Renal cortex interstitium (tissue), 15 donors: ENCODE data around the gene PVRIG. TPM values are rescaled to one million over a fixed set of nuclear protein-coding genes. Genes with fewer than 3 reads are reported as not detected.
A peak's percentile ranks its signal among the peaks of the same experiment; 100 is the strongest.
"Not testable (repeated sequence)": the region's sequence is repeated elsewhere in the genome, so short reads cannot be mapped to it uniquely, and the experiment has no call there.

Experiments
- DNase-seq, 11 donors: peaks; one replicate each; pipeline ENCODE4 v3.0.0-alpha.2; 2013; ENCODE audit warnings: low read depth in 9 of 11, low spot score in 4 of 11; ENCODE audit errors: extremely low read depth in 1 of 11
- long read RNA-seq, 16 experiments: transcript quantifications; one replicate each; lab custom pipeline, GENCODE V29; 2026
- polyA plus RNA-seq, 3 donors: library from polyadenylated mRNA; unstranded; fragments of 120-200 nt; gene quantifications; one replicate each; pipeline ENCODE4 v1.2.1, GENCODE V29; 2013; ENCODE audit not compliant: insufficient read length in 3 of 3

PVRIG gene
- 1 to 10 TPM; 2.2 to 6.6 (median 5.2) TPM for polyA plus RNA-seq
- long read RNA-seq, donor 1: 0 reads
- long read RNA-seq, donor 2: 0 reads
- long read RNA-seq, donor 3: 0 reads
- long read RNA-seq, donor 4: 0 reads
- long read RNA-seq, donor 5: 0 reads
- long read RNA-seq, donor 6: 0 reads
- long read RNA-seq, donor 7: 0 reads
- long read RNA-seq, donor 8: 0 reads
- long read RNA-seq, donor 9: 0 reads
- long read RNA-seq, donor 10: 0 reads
- long read RNA-seq, donor 11: 0 reads
- long read RNA-seq, donor 12: 0 reads
- long read RNA-seq, donor 13: 0 reads
- long read RNA-seq, donor 14: 0 reads
- long read RNA-seq, donor 15: 0 reads
- long read RNA-seq, donor 16: 0 reads

- not testable (repeated sequence) for DNase-seq
Observed at GRCh38 chr7:100219801-100220585, at the start of gene PVRIG. Gene PVRIG (plus strand): TSS chr7:100219949. CDS start chr7:100219971, 22 bp downstream.

DNA sequence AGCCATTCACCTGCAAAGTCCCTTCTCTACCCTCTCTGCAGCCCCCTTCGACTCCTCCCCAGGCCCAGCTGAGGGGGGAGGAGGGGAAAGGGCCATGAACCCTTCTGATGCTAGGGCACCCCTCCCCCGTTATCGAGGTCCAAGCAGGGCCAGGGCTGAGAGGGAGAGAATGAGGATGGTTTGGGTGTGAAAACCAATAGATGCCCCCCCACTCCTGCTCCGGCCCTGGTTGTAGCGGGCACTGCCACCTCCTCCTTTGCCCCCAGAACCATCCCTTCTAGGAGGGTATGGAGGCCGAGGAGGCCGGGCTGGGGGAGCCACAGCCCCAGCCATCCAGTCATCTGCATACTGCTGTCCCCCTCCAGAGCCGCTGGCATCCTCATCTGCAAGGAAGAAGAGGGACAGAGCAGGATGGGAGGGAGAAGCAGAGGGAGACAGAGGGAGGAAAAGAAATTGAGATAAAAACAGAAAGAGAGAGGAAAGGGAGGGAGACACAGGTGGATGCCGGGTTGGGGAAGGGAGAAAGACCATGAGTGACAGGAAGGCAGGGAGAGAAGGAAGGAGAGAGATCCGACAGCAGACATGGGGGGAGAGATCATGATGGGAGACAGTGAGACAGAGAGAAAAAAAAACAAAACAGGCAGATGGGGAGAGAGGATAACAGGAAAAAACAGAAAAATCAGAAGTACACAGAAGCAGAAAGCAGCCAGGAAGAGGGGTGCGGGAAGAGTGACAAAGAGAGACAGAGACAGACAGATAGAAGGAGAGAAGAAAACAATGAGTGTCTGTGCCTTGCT lies 49.5 kb upstream of the PVRIG start:
- DNase-seq: no peak

- no peak for DNase-seq
Observed at GRCh38 chr7:100171087-100171681, 48.6 kb upstream of the PVRIG start.

DNA sequence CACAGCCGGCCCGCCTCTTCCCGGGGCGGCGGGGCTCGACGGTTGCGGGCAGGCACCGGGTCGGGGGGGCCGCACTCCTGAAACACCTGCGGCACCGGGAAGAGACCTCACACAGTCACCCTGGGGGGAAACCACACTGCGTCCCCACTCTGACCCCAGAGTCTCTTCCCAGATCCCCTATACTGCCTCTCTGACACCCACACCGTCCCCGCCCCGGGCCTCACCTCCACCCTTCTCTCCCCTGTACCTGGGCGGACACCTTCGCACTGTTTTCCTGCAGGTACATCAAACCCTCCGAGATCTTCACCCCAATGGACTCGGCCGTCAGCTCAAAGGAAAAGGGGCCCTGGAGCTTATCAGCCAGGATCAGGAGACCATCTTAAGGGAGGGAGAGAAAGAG lies 47.9 kb upstream of the PVRIG start:
- no peak for DNase-seq

DNA sequence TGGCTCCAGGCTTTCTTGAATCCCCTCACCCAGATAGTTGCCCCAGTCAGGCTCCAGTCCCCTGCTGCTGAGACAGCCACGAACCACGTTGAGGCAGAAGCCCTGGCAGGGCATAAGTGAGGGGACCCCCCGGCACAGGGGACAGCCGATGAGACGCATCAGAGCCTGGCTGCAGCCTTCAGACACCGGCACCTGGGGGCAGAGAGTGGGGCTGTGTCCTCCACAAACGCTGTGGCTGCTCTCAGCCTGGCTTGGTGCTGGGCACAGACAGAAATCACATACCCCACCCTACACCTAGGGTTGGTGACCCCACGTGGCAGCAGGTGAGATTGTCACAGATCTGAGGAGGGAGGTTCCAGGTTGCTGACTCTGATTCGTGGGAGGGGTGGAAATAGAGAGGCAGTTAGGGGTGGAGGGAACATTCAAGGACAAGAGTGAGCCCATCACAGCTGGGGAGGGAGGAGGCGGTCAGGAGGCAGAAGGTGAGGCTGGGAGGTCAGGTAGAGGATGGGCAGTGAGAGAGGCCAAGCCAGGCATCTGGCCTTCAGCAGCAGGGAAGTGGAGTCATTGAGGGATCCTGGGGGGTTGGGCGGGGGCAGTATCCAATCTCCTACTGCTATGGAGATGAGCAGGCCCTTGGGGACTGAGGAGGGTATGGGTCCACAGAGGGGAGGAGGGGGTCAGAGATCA lies 45.8 kb upstream of the PVRIG start:
- DNase-seq: no peak

GRCh38 chr7:100174582-100174981 lies 45.2 kb upstream of the PVRIG start:
- no peak for DNase-seq

GRCh38 chr7:100175296-100175935 lies 44.3 kb upstream of the PVRIG start:
- no peak for DNase-seq

DNA sequence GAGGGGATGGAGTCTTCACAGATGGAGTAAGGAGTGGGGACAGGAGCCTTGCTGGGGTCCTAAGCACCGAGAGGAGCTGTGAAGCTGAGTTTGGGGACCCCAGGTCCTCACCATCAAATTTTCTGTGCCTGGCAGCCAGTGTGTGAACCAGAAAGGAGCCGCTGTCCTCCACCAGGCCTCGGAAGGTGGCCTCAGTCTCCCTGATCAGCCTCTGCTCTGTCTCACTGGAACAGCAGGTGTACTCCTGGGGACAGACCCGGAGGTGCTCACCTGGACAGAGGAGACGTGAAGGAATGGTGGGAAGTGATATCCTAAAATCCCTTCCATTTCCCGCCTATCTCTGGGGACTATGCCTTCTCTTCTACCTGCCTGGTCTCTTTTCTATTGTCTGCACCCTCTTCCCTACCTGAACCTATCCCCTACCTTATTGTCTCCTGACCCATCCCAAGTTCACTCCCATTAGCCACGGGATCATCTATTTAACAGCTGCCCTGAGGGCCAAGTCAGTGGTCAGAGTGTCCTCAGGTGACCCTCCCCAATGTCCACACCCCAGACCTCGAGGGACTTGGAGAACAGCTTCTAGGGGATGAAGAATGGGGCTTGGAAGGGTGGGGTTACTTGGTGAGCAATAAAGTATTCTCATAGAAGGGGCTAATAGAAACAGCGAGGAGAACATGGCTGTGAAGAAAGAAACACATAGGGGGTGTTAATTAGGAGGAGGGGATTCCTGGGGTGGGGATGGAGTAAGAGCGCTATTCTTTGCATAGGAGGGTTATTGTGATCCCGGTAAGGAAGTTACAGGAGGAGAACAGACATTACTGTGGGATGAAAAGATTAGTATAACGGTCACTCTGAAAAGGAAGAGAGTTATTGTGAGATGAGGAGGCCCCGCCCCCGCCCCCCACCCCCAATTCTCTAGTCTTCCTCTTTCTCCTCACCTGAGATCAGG lies 43.4 kb upstream of the PVRIG start:
- no peak for DNase-seq

DNA sequence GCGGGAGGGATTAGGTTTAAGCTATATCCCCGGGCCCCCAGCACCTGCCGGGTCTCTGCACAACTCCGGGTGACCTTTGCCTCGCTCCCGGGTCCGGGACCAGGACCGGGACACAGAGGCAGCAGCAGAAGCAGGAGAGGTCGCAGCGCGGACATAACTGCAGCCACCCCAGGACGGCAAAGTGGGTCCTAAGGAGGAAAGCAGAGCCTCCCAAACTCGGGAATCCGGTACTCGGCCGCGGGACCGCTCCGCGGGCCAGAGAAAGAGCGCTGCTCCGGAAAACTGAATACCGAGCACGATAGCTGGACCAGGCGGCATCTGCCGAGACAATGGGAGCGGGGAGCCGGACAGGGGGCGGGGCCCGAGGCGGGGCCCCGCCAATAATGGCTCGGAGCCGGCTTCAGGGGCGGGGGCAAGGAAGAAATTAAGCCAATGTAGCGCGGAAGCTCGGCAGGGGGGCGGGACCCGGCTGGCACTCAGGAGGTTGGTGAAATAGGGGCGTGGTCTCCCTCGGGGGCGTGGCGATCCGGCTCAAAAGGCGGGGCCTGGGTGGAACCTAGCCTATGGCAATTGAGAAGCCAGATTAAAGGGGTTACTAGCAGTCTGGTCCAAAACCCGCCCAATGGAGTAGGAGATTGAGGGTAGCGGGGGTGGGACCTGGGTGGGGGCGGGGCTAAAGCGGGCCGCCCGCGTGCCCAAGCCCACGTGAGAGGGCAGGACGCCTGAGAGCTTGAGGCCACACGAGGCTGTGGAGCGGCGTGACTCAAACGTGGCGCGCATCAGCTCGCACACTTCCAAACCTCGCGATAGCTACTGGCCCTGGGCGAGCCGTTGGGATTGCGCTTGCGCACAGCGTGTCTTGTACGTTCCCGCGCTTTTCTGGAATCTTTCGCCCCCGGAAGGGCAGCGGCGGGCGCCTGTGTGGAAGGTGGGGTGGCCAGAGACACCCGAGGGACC lies 42.4 kb upstream of the PVRIG start, which contains the start of the genes GPC2 and STAG3:
Gene GPC2, minus strand, starts transcription at position 337 of the 957 bp plus-strand sequence. Its CDS starts 182 bp downstream, at position 155.
Gene STAG3, plus strand, starts transcription at position 874 of the 957 bp plus-strand sequence. CDS start 2,639 bp downstream, outside the sequence.
- peak; percentile 84 to 96 (median 93) for DNase-seq

GRCh38 chr7:100180084-100180483 lies 39.7 kb upstream of the PVRIG start:
- not testable (repeated sequence) for DNase-seq

- DNase-seq: not testable (repeated sequence)
Observed at GRCh38 chr7:100182616-100183015, 37.1 kb upstream of the PVRIG start.

DNA sequence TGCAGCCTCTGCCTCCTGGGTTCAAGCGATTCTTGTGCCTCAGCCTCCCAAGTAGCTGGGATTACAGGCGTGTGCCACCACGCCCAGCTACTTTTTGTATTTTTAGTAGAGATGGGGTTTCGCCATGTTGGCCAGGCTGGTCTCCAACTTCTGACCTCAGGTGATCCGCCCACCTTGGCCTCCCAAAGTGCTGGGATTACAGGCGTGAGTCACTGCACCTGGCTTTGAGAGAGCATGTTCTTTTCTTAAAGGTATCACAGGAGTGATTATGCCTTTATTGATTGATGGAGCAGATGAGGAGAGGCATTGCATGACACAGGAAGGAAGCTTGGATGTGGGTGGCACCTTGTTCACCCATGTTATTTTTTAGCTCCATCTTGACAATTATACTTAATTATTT lies 36.7 kb upstream of the PVRIG start:
- DNase-seq: not testable (repeated sequence)

GRCh38 chr7:100185726-100186125 lies 34.0 kb upstream of the PVRIG start:
- DNase-seq: no peak

DNA sequence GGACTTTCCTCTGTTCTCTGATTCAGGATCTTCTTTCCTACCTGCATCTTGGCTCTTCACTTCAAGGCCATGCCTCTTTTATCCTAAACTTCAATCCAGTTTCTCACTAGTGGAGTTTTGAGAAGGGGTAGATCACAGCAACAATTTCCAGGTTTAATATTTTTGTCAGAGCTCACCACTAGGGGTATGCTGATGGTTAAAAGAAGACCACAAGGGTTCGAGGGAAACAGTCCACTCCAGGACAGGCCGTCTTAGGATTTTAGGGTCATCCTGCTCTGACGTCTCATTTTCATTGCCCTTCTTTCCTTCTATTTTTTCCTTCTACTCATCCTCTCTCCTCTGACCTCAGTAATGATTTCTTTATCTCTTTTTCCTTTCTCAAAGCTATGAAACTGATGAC lies 30.7 kb upstream of the PVRIG start:
- DNase-seq: no peak

DNA sequence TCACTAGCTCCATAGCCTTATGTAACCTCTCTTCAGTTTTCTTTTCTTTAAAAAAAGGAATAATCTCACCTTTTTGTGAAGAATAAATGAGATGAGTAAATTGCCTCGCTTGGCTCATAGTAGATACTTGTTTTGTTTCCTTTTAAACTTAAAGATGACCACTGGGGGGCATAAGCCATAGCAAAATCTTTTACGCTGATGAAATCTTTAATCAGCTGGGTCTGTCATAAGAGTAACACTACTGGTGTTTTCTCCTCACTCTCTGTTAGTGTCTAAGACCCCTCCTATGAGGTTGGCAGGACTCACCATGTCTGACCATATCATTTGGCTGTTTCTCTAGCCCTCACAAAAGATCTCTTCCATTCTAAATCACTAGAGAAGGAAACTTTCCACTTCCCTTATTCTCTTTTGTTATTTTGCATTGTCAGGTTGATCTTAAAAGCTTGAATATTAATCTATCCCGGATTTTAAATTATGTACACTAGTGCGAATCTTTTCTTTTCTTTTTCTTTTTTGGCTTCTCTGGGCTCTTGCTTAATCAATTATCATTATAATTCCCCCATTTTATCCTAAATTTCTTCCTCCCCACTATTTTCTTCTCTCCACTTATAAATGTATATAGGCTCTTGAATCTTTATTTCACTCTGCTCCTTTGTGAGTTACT lies 29.6 kb upstream of the PVRIG start:
- DNase-seq: no peak
